DND-41 (cell line): ENCODE results near the gene OPN5.

Source experiments
- ATAC-seq: fragments of 200-7000 bp; cut with Tn5 transposase; 3 replicates; pipeline ENCODE4 v1.9.1; 2021; ENCODE audit warnings: low read depth; ENCODE audit not compliant: insufficient read depth
- DNase-seq: peaks from one replicate; pipeline ENCODE4 v3.0.0-alpha.2; 2020
- H2AFZ ChIP-seq: 2 replicates; pipeline ENCODE4 v1.6.0; 2012; ENCODE audit warnings: low read depth, low read length
- H3K27ac ChIP-seq: 2 replicates; pipeline ENCODE4 v1.5.1; 2012; ENCODE audit warnings: low read length, inconsistent platforms
- H3K27me3 ChIP-seq: fragments of 200-600 bp; sonication (generic); 2 replicates; pipeline ENCODE4 v1.6.0; 2012; ENCODE audit warnings: low read length, mild to moderate bottlenecking, inconsistent platforms; ENCODE audit not compliant: insufficient read depth, poor library complexity
- H3K36me3 ChIP-seq: 2 replicates; pipeline ENCODE4 v1.5.1; 2012; ENCODE audit warnings: low read length, inconsistent platforms; ENCODE audit not compliant: insufficient read depth
- H3K4me1 ChIP-seq: 2 replicates; pipeline ENCODE4 v1.5.1; 2012; ENCODE audit warnings: mild to moderate bottlenecking, low read length; ENCODE audit not compliant: insufficient read depth
- H3K4me2 ChIP-seq: 2 replicates; pipeline ENCODE4 v1.6.0; 2012; ENCODE audit warnings: mild to moderate bottlenecking, moderate library complexity, low read length, inconsistent platforms; ENCODE audit not compliant: insufficient read depth
- H3K4me3 ChIP-seq, 2 experiments: fragments of 200-600 bp in 1 of 2; shearing (Covaris generic) in 1 of 2; 2 replicates each; pipeline ENCODE4 v1.5.1; 2012 to 2016; ENCODE audit warnings: inconsistent platforms in 2 of 2, low read length in 2 of 2, mild to moderate bottlenecking in 2 of 2, low read depth in 1 of 2, moderate library complexity in 1 of 2
- H3K79me2 ChIP-seq: 2 replicates; pipeline ENCODE4 v1.6.0; 2012; ENCODE audit warnings: low read length, inconsistent platforms; ENCODE audit not compliant: insufficient read depth
- H3K9ac ChIP-seq: 2 replicates; pipeline ENCODE4 v1.6.0; 2012; ENCODE audit warnings: low read depth, mild to moderate bottlenecking, inconsistent platforms, low read length, moderate library complexity
- H3K9me3 ChIP-seq: 2 replicates; pipeline ENCODE4 v1.5.1; 2012; ENCODE audit warnings: low read length, moderate library complexity, mild to moderate bottlenecking, inconsistent platforms; ENCODE audit not compliant: insufficient read depth, severe bottlenecking
- H4K20me1 ChIP-seq: 2 replicates; pipeline ENCODE4 v1.6.0; 2012; ENCODE audit warnings: low read length; ENCODE audit not compliant: insufficient read depth
- EZH2 ChIP-seq: IDR thresholded peaks from 3 replicates; pipeline ENCODE4 v1.6.1; 2012; ENCODE audit warnings: borderline replicate concordance, low read depth, mild to moderate bottlenecking, moderate library complexity, low read length, inconsistent platforms; ENCODE audit not compliant: severe bottlenecking
- TF ChIP-seq, protein P1 (sequence below): IDR thresholded peaks from 2 replicates; pipeline ENCODE4 v1.5.1; 2012; ENCODE audit warnings: borderline replicate concordance, low read length, moderate library complexity, mild to moderate bottlenecking; ENCODE audit not compliant: poor library complexity, severe bottlenecking; ENCODE audit errors: extremely low read depth

OPN5 gene

DNA sequence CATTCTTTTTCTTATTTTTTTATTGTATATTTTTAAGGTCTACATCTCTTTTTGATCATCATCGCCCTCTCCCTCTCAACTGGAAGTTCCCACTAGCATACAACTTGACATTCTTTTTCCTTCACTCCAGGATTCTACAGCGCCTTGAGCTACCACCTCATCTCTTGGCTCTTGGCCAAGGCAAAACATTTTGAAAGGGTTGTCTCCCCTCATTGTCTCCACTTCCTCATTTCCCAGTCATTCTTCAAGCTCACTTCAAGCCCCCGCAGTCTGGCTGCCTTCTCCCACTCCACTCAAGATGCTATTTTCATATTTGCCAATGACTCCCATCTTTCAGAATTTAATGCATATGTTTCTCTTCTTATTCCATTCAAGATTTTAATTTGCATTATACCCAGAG lies 63.0 kb downstream of the OPN5 start:
- Histone ChIP-seq H4K20me1 (no peaks in the 10 kb centered on the region), H2AFZ (no peak overlapping the region), H3K9ac (no peak overlapping the region), H3K27ac (no peak overlapping the region), H3K9me3 (no peaks in the 10 kb centered on the region), H3K4me1 (no peaks in the 10 kb centered on the region), H3K36me3 (no peaks in the 10 kb centered on the region), H3K4me2 (no peak overlapping the region), H3K4me3 (no peak overlapping the region), H3K79me2 (no peaks in the 10 kb centered on the region), H3K27me3 (peaks cover 5% of the 10 kb centered on the region)
- TF ChIP-seq EZH2: no peak
- DNase-seq (no peak), ATAC-seq (no peak)

DNA sequence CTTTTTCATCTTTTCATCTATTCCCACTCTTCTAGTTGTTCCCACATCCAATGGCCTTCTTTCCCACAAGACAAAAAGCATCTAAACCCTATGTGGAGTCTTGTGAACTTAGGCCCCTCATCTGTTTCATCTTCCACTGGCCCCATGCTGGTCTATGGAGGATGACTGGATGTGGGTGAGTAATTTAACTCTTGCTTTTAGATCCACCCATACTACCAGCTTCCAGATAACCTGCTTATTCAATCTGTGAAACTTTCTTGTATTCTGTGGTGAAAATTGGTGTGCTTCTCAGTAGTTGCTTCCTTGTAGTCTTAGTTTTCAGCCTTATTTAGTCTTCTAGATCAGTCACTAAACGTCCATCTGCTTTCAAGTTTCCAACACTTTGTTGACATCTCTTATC lies 64.9 kb downstream of the OPN5 start:
- peaks cover 5% of the 10 kb centered on the region for H3K27me3 ChIP-seq

DNA sequence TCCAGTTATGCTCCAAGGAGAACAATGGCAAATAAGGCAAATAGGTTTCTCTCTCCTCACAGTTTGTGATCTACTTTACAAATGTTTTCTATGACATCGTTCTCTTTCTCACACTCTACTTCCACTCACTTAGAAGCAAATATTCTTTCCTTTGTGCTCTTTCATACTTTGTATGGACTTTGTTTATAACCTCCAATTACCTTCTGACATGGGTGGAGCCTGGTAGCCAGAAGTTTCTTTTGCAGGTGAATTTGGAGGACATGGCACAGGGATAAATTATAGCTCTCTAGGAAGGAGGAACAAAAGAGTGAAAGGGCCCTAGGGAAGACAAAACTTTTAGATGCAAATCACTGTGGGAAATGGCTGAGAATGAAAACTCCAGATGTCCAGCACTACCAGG lies 69.3 kb downstream of the OPN5 start:
- ATAC-seq (no peak), DNase-seq (no peak)
- no peaks in the 10 kb centered on the region for H3K4me1 ChIP-seq
- no peaks in the 10 kb centered on the region for H3K79me2 ChIP-seq
- H3K9ac ChIP-seq: no peak overlapping the region
- no peak overlapping the region for H3K27ac ChIP-seq
- no peak overlapping the region for H2AFZ ChIP-seq
- no peak overlapping the region for H3K4me3 ChIP-seq
- H3K4me2 ChIP-seq: no peak overlapping the region
- no peaks in the 10 kb centered on the region for H3K9me3 ChIP-seq
- H3K36me3 ChIP-seq: no peaks in the 10 kb centered on the region
- no peaks in the 10 kb centered on the region for H4K20me1 ChIP-seq
- H3K27me3 ChIP-seq: no peaks in the 10 kb centered on the region
- TF ChIP-seq, protein P1, sequence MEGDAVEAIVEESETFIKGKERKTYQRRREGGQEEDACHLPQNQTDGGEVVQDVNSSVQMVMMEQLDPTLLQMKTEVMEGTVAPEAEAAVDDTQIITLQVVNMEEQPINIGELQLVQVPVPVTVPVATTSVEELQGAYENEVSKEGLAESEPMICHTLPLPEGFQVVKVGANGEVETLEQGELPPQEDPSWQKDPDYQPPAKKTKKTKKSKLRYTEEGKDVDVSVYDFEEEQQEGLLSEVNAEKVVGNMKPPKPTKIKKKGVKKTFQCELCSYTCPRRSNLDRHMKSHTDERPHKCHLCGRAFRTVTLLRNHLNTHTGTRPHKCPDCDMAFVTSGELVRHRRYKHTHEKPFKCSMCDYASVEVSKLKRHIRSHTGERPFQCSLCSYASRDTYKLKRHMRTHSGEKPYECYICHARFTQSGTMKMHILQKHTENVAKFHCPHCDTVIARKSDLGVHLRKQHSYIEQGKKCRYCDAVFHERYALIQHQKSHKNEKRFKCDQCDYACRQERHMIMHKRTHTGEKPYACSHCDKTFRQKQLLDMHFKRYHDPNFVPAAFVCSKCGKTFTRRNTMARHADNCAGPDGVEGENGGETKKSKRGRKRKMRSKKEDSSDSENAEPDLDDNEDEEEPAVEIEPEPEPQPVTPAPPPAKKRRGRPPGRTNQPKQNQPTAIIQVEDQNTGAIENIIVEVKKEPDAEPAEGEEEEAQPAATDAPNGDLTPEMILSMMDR: no peak
- TF ChIP-seq EZH2: no peak

More for the DNA sequence above, 64.9 kb downstream of the OPN5 start:
- H3K9me3 ChIP-seq: no peaks in the 10 kb centered on the region
- H3K79me2 ChIP-seq: no peaks in the 10 kb centered on the region
- H3K4me2 ChIP-seq: no peak overlapping the region
- H3K4me3 ChIP-seq: no peak overlapping the region
- TF ChIP-seq, protein P1: no peak
- no peak for TF ChIP-seq EZH2
- DNase-seq: no peak
- no peak overlapping the region for H2AFZ ChIP-seq
- no peak for ATAC-seq
- no peaks in the 10 kb centered on the region for H4K20me1 ChIP-seq
- no peaks in the 10 kb centered on the region for H3K36me3 ChIP-seq
- no peak overlapping the region for H3K27ac ChIP-seq
- no peaks in the 10 kb centered on the region for H3K4me1 ChIP-seq
- H3K9ac ChIP-seq: no peak overlapping the region

DNA sequence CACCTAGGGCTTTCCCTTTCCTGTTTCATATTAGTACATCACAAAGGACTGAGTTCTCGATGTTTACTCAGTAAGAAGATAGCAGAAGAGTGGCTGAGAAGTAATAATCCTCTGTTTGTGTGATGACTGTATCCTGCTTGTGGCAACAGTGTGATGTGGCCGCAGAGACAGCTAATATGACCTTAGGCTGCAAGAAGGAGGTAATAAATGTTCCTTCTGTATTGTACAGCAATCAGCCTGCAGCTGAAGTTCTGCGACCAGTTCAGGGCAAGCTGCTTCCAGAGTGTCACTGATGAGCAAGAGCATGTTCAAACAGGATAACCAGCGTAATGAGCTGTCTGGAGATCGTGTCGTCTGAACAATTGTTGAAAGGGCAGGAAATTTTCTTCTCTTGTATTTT lies 70.9 kb downstream of the OPN5 start:
- Histone ChIP-seq H3K27ac (no peak overlapping the region), H3K9ac (no peak overlapping the region), H2AFZ (no peak overlapping the region), H3K27me3 (no peaks in the 10 kb centered on the region), H3K4me2 (no peak overlapping the region), H3K79me2 (no peaks in the 10 kb centered on the region), H3K4me1 (no peaks in the 10 kb centered on the region), H3K36me3 (no peaks in the 10 kb centered on the region), H4K20me1 (no peaks in the 10 kb centered on the region), H3K4me3 (no peak overlapping the region), H3K9me3 (no peaks in the 10 kb centered on the region)
- ATAC-seq: no peak
- no peak for TF ChIP-seq EZH2
- TF ChIP-seq, protein P1: no peak
- DNase-seq: no peak
